ENCODE data around the gene SETD2.

DNA sequence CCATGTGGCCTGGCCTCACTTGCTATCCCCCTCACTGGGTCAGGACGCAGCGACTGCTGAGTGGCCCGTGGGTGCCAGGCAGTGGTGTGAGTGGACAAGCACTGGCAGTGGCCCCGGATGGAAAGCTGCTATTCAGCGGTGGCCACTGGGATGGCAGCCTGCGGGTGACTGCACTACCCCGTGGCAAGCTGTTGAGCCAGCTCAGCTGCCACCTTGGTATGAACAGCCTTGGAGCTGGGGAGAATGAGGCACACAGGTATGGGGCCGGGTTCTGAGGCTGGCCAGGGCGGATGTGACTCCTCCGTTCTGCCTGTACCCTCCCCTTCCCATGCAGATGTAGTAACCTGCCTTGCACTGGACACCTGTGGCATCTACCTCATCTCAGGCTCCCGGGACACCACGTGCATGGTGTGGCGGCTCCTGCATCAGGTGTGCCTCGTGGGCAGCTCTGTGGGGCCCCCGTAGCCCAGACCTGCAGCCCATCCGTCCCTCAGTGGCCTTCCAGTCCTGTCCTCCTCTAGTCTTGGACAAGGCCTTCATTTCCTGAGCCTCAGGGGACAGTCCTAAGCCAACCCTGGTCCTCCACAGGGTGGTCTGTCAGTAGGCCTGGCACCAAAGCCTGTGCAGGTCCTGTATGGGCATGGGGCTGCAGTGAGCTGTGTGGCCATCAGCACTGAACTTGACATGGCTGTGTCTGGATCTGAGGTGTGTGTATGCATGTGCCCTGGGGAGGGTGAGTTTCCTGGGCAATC lies 156.3 kb downstream of the SETD2 start:
- no peak for TF ChIP-seq ZNF274 (IDR thresholded peaks at IDR 0.05; ENCODE audit: borderline replicate concordance, extremely low read depth, low read length)
- TF ChIP-seq, protein P1, sequence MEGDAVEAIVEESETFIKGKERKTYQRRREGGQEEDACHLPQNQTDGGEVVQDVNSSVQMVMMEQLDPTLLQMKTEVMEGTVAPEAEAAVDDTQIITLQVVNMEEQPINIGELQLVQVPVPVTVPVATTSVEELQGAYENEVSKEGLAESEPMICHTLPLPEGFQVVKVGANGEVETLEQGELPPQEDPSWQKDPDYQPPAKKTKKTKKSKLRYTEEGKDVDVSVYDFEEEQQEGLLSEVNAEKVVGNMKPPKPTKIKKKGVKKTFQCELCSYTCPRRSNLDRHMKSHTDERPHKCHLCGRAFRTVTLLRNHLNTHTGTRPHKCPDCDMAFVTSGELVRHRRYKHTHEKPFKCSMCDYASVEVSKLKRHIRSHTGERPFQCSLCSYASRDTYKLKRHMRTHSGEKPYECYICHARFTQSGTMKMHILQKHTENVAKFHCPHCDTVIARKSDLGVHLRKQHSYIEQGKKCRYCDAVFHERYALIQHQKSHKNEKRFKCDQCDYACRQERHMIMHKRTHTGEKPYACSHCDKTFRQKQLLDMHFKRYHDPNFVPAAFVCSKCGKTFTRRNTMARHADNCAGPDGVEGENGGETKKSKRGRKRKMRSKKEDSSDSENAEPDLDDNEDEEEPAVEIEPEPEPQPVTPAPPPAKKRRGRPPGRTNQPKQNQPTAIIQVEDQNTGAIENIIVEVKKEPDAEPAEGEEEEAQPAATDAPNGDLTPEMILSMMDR (IDR thresholded peaks at IDR 0.05; ENCODE audit: control extremely low read depth in 1 of 3, insufficient read depth in 1 of 3, low read depth in 1 of 3, low read length in 3 of 3), result no peak
- TF ChIP-seq, protein P2, sequence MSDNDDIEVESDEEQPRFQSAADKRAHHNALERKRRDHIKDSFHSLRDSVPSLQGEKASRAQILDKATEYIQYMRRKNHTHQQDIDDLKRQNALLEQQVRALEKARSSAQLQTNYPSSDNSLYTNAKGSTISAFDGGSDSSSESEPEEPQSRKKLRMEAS (IDR thresholded peaks at IDR 0.05), result no peak
- TF ChIP-seq POLR2A (IDR thresholded peaks at IDR 0.05; ENCODE audit: control extremely low read depth in 1 of 2, low read depth in 2 of 2, low read length in 2 of 2), result no peak
- no peak for TF ChIP-seq POLR2AphosphoS5 (IDR thresholded peaks at IDR 0.05; ENCODE audit: low read depth, low read length)
- TF ChIP-seq CHD1 (IDR thresholded peaks at IDR 0.05; ENCODE audit: low read depth, low read length), result no peak
- no peak for TF ChIP-seq SRF (IDR thresholded peaks at IDR 0.05; ENCODE audit: low read depth, low read length)
- no peak for TF ChIP-seq CREB1 (IDR thresholded peaks at IDR 0.05)
- no peak for TF ChIP-seq EZH2 (IDR thresholded peaks at IDR 0.05; ENCODE audit: low read depth, low read length, severe bottlenecking)
- TF ChIP-seq SIN3A (conservative IDR thresholded peaks at IDR 0.05 in 1 of 2, IDR thresholded peaks at IDR 0.05 in 1 of 2; ENCODE audit: low read depth in 1 of 2, low read length in 2 of 2), result no peak
- TF ChIP-seq SAP30 (IDR thresholded peaks at IDR 0.05; ENCODE audit: insufficient read depth, insufficient replicate concordance, low read length), result no peak
- no peak for TF ChIP-seq SP2 (IDR thresholded peaks at IDR 0.05; ENCODE audit: low read length)

Measured in H1 (cell line).